Adipocyte (in vitro differentiated cells): ENCODE measurements around the gene SDF2.

Source experiments
- DNase-seq: peaks from one replicate; pipeline ENCODE4 v3.0.0-alpha.2; 2015; ENCODE audit warnings: low read depth
- H3K27me3 ChIP-seq: replicated peaks from 2 replicates; pipeline ENCODE4 v1.7.0; 2013; ENCODE audit warnings: mild to moderate bottlenecking, low read length, moderate library complexity; ENCODE audit not compliant: control insufficient read depth, insufficient read depth
- H3K36me3 ChIP-seq: 2 replicates; pipeline ENCODE4 v1.7.0; 2013; ENCODE audit warnings: low read length, mild to moderate bottlenecking, moderate library complexity; ENCODE audit not compliant: control insufficient read depth, insufficient read depth, severe bottlenecking
- H3K4me1 ChIP-seq: 2 replicates; pipeline ENCODE4 v1.7.0; 2013; ENCODE audit warnings: mild to moderate bottlenecking, low read length, moderate library complexity; ENCODE audit not compliant: control insufficient read depth, insufficient read depth
- H3K4me3 ChIP-seq: 2 replicates; pipeline ENCODE4 v1.7.0; 2013; ENCODE audit warnings: mild to moderate bottlenecking, low read length, moderate library complexity
- H3K9ac ChIP-seq: 2 replicates; pipeline ENCODE4 v1.7.0; 2013; ENCODE audit warnings: mild to moderate bottlenecking, low read length, moderate library complexity
- H3K9me3 ChIP-seq: 2 replicates; pipeline ENCODE4 v1.7.0; 2013; ENCODE audit warnings: mild to moderate bottlenecking, low read length, moderate library complexity; ENCODE audit not compliant: control insufficient read depth

The SDF2 gene

GRCh38 chr17:28599311-28600184, 62.2 kb downstream of the SDF2 start:
- peaks cover 13% of the 10 kb centered on the region for H3K4me1 ChIP-seq
- DNase-seq: peak; percentile 85
- peak overlapping the region; percentile 78 for H3K9ac ChIP-seq

GRCh38 chr17:28598799-28599310, 62.9 kb downstream of the SDF2 start, which contains the start of gene SPAG5:
Gene SPAG5, minus strand, starts transcription at chr17:28599025. Its CDS starts 79 bp downstream, at chr17:28598946.
- Histone ChIP-seq H3K9ac (peak within 1 kb of the TSS; percentile 78), H3K4me3 (peak within 1 kb of the TSS; percentile 96), H3K9me3 (no peaks in the 10 kb centered on the region), H3K27me3 (no peaks in the 10 kb centered on the region), H3K36me3 (no peaks in the 10 kb centered on the region), H3K4me1 (peaks cover 13% of the 10 kb centered on the region)
- DNase-seq: peak; percentile 97

More at GRCh38 chr17:28599311-28600184, 62.2 kb downstream of the SDF2 start:
- Histone ChIP-seq H3K36me3 (no peaks in the 10 kb centered on the region), H3K27me3 (no peaks in the 10 kb centered on the region), H3K9me3 (no peaks in the 10 kb centered on the region), H3K4me3 (peak overlapping the region; percentile 96)

GRCh38 chr17:28598389-28598788, 63.3 kb downstream of the SDF2 start:
- Histone ChIP-seq H3K4me1 (peaks cover 13% of the 10 kb centered on the region), H3K9ac (peak overlapping the region; percentile 78), H3K36me3 (no peaks in the 10 kb centered on the region), H3K4me3 (peak overlapping the region; percentile 96), H3K9me3 (no peaks in the 10 kb centered on the region), H3K27me3 (no peaks in the 10 kb centered on the region)
- peak; percentile 2 for DNase-seq
